Liver (tissue), 3 donors: Measurements from ENCODE around the gene GGACT.

Experiments
- EGR1 ChIP-seq, 2 donors: IDR thresholded peaks; 2 replicates each; pipeline ENCODE4 v1.6.1; 2016 to 2018; ENCODE audit warnings: antibody characterized with exemption in 2 of 2, low read depth in 2 of 2
- GABPA ChIP-seq, 2 donors: IDR thresholded peaks in 1 of 2; conservative IDR thresholded peaks in 1 of 2; 2 replicates each; pipeline ENCODE4 v1.6.1; 2016; ENCODE audit warnings: antibody characterized with exemption in 2 of 2, mild to moderate bottlenecking in 1 of 2, moderate library complexity in 1 of 2
- YY1 ChIP-seq: IDR thresholded peaks from 2 replicates; pipeline ENCODE4 v1.6.1; 2016; ENCODE audit warnings: antibody characterized with exemption, mild to moderate bottlenecking
- TF ChIP-seq, protein P1 (sequence below): fragments of 150-350 bp; IDR thresholded peaks from 2 replicates; pipeline ENCODE4 v1.5.1; 2017; ENCODE audit warnings: improper control_type of control experiment, low read depth, low read length; ENCODE audit not compliant: missing input control
- donor health status: healthy.
- donor health status: healthy.

DNA sequence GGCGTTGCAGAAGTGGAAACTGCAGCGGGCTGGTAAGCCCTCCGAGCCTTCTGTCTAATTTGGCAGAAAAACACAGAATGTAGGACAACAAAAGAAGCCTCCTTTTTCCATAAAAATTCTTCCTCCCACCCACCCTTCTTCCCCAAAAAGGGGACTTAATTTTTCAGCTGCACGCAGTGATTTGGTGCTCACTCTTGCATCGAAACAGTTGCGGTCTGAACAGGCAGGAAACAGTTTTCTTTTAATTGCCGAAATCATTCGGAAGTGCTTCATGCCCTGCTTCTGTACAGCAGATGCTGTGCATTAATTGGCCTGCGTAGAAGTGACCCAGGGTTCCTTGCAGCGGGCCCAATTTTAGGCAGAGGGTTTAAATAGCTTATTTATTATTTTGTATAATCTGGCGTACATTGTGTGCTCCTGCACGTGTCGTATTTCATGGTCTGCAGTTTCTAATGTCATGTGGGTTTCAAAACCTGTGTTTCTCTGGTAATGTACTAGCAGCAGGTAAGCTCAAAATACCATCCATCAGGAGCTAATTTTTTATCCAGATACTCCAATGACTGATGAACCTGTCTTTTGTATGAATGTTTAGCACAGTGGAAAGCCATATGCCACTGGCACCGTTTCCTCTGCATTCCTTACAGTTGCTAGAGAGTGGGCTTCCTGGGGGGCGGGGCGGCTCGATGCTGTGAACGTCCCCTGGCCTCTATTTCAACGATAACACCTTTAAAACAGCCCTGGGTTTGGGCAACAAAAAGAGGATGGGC, 66.6 kb downstream of the GGACT start:
- TF ChIP-seq, protein P1, sequence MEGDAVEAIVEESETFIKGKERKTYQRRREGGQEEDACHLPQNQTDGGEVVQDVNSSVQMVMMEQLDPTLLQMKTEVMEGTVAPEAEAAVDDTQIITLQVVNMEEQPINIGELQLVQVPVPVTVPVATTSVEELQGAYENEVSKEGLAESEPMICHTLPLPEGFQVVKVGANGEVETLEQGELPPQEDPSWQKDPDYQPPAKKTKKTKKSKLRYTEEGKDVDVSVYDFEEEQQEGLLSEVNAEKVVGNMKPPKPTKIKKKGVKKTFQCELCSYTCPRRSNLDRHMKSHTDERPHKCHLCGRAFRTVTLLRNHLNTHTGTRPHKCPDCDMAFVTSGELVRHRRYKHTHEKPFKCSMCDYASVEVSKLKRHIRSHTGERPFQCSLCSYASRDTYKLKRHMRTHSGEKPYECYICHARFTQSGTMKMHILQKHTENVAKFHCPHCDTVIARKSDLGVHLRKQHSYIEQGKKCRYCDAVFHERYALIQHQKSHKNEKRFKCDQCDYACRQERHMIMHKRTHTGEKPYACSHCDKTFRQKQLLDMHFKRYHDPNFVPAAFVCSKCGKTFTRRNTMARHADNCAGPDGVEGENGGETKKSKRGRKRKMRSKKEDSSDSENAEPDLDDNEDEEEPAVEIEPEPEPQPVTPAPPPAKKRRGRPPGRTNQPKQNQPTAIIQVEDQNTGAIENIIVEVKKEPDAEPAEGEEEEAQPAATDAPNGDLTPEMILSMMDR = no peak
- no peak for TF ChIP-seq GABPA (IDR thresholded peaks at IDR 0.05 in 1 of 2, conservative IDR thresholded peaks at IDR 0.05 in 1 of 2)
- TF ChIP-seq YY1 = no peak
- no peak for TF ChIP-seq EGR1 (IDR thresholded peaks at IDR 0.05; ENCODE audit: low read depth in 2 of 2)
